ENCODE results near the gene ATF7IP2. TPM values are rescaled to one million over a fixed set of nuclear protein-coding genes. Genes with fewer than 3 reads are reported as not detected.

Gene ATF7IP2
- total and polyA plus RNA-seq, 9 of the 15 experiments (the other 6 are each of a cell fraction or from before 2014, with no cell fraction given), result 131 to 515 (median 196) TPM

DNA sequence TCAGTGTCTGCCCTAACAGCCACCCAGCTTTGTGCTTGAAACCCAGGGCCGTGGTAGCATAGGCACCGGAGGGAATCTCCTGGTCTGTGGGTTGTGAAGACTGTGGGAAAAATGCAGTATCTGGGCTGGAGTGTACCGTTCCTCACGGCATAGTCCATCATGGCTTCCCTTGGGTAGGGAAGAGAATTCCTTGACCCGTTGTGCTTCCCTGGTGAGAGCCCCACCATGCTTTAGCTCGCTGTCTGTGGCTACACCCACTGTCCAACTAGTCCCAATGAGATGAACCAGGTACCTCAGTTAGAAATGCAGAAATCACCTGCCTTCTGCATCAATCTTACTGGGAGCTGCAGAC is 67.3 kb downstream of the ATF7IP2 start:
- Histone ChIP-seq H3K79me2 (ENCODE audit: control insufficient read depth, insufficient read depth, low read length) (no peaks in the 10 kb centered on the region), H3K4me2 (ENCODE audit: insufficient read depth, low read length) (no peak overlapping the region), H3K36me3 (ENCODE audit: control insufficient read depth, insufficient read depth, low read length) (peaks cover 40% of the 10 kb centered on the region), H3K9me3 (replicated peaks; ENCODE audit: control insufficient read depth, insufficient read depth, low read depth, low read length) (no peaks in the 10 kb centered on the region), H3K9ac (ENCODE audit: insufficient read depth in 1 of 2, low read depth in 2 of 2, low read length in 2 of 2) (no peak overlapping the region), H3K9me1 (ENCODE audit: control insufficient read depth, insufficient read depth, low read length) (no peaks in the 10 kb centered on the region), H3K4me1 (replicated peaks in 1 of 2; ENCODE audit: control insufficient read depth in 2 of 2, insufficient read depth in 2 of 2, low read length in 2 of 2) (no peaks in the 10 kb centered on the region), H2AFZ (ENCODE audit: low read depth, low read length) (no peak overlapping the region), H3K27me3 (ENCODE audit: control insufficient read depth in 2 of 2, insufficient read depth in 2 of 2, low read length in 2 of 2) (no peaks in the 10 kb centered on the region), H4K20me1 (replicated peaks; ENCODE audit: control insufficient read depth, insufficient read depth, low read length) (no peaks in the 10 kb centered on the region), H3K4me3 (no peak overlapping the region), H3K27ac (ENCODE audit: extremely low read depth, low read depth, low read length) (no peak overlapping the region)
- no TSS peak for BruUV-seq (replicated peaks)
- in situ Hi-C loops (cut with MboI), result no loop called here
- DNase-seq (ENCODE audit: extremely low read depth in 1 of 4, low spot score in 3 of 4) (no peak), ATAC-seq (no peak), FAIRE-seq (no peak)
- intact Hi-C loops (cut with micrococcal nuclease), result no loop called here
- WGBS (ENCODE audit: insufficient coverage, low coverage, missing lambda C conversion rate), result 96% methylated on average over 6 of the region's 6 CpGs
- ChIA-PET POLR2A (interaction anchor here (0.6 to 1.0 kb wide), 2 partner anchors 15 to 126 kb away, joined by 3 read pairs; no protein-coding TSS in a partner anchor), CTCF (ENCODE audit: low intra/inter-chr PET ratio) (no interaction called here)
- TF ChIP-seq NR2C1 (IDR thresholded peaks at IDR 0.05) (no peak), NR2C1 (tag; IDR thresholded peaks at IDR 0.05) (no peak), ZNF121 (CRISPR knock-in tag; conservative IDR thresholded peaks at IDR 0.05) (no peak), CCNT2 (IDR thresholded peaks at IDR 0.05; ENCODE audit: borderline replicate concordance, extremely low read depth, insufficient read length, low read depth, low read length) (no peak), POLR2G (IDR thresholded peaks at IDR 0.05; ENCODE audit: low read depth, low read length) (no peak), KLF10 (CRISPR knock-in tag; IDR thresholded peaks at IDR 0.05) (no peak), POLR2B (IDR thresholded peaks at IDR 0.05; ENCODE audit: low read depth, partially characterized antibody) (no peak), LARP7 (IDR thresholded peaks at IDR 0.05) (no peak), POLR3A (IDR thresholded peaks at IDR 0.05; ENCODE audit: borderline replicate concordance, extremely low read depth, insufficient read depth, insufficient read length) (no peak), ATF1 (CRISPR knock-in tag; IDR thresholded peaks at IDR 0.05) (no peak), ATF1 (tag; IDR thresholded peaks at IDR 0.05) (no peak), PTBP1 (IDR thresholded peaks at IDR 0.05; ENCODE audit: low read depth, low read length) (no peak), MXI1 (IDR thresholded peaks at IDR 0.05; ENCODE audit: low read depth, low read length) (no peak), SRSF3 (IDR thresholded peaks at IDR 0.05; ENCODE audit: insufficient read depth, low read length) (no peak), ZNF785 (CRISPR knock-in tag; IDR thresholded peaks at IDR 0.05) (no peak), HMG20B (CRISPR knock-in tag; IDR thresholded peaks at IDR 0.05) (no peak)
- TF ChIP-seq, protein P1, sequence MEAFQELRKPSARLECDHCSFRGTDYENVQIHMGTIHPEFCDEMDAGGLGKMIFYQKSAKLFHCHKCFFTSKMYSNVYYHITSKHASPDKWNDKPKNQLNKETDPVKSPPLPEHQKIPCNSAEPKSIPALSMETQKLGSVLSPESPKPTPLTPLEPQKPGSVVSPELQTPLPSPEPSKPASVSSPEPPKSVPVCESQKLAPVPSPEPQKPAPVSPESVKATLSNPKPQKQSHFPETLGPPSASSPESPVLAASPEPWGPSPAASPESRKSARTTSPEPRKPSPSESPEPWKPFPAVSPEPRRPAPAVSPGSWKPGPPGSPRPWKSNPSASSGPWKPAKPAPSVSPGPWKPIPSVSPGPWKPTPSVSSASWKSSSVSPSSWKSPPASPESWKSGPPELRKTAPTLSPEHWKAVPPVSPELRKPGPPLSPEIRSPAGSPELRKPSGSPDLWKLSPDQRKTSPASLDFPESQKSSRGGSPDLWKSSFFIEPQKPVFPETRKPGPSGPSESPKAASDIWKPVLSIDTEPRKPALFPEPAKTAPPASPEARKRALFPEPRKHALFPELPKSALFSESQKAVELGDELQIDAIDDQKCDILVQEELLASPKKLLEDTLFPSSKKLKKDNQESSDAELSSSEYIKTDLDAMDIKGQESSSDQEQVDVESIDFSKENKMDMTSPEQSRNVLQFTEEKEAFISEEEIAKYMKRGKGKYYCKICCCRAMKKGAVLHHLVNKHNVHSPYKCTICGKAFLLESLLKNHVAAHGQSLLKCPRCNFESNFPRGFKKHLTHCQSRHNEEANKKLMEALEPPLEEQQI (IDR thresholded peaks at IDR 0.05), result no peak
- TF ChIP-seq, protein P2, sequence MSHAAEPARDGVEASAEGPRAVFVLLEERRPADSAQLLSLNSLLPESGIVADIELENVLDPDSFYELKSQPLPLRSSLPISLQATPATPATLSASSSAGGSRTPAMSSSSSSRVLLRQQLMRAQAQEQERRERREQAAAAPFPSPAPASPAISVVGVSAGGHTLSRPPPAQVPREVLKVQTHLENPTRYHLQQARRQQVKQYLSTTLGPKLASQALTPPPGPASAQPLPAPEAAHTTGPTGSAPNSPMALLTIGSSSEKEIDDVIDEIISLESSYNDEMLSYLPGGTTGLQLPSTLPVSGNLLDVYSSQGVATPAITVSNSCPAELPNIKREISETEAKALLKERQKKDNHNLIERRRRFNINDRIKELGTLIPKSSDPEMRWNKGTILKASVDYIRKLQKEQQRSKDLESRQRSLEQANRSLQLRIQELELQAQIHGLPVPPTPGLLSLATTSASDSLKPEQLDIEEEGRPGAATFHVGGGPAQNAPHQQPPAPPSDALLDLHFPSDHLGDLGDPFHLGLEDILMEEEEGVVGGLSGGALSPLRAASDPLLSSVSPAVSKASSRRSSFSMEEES (CRISPR knock-in tag; IDR thresholded peaks at IDR 0.05), result no peak
- TF ChIP-seq, protein P3, sequence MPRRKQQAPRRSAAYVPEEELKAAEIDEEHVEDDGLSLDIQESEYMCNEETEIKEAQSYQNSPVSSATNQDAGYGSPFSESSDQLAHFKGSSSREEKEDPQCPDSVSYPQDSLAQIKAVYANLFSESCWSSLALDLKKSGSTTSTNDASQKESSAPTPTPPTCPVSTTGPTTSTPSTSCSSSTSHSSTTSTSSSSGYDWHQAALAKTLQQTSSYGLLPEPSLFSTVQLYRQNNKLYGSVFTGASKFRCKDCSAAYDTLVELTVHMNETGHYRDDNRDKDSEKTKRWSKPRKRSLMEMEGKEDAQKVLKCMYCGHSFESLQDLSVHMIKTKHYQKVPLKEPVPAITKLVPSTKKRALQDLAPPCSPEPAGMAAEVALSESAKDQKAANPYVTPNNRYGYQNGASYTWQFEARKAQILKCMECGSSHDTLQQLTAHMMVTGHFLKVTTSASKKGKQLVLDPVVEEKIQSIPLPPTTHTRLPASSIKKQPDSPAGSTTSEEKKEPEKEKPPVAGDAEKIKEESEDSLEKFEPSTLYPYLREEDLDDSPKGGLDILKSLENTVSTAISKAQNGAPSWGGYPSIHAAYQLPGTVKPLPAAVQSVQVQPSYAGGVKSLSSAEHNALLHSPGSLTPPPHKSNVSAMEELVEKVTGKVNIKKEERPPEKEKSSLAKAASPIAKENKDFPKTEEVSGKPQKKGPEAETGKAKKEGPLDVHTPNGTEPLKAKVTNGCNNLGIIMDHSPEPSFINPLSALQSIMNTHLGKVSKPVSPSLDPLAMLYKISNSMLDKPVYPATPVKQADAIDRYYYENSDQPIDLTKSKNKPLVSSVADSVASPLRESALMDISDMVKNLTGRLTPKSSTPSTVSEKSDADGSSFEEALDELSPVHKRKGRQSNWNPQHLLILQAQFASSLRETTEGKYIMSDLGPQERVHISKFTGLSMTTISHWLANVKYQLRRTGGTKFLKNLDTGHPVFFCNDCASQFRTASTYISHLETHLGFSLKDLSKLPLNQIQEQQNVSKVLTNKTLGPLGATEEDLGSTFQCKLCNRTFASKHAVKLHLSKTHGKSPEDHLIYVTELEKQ (CRISPR knock-in tag; IDR thresholded peaks at IDR 0.05), result no peak
